A549 treated with AZD9567 at 1 μM for 4 hours (cell line): ENCODE data around the gene GNL3L. TPM values are rescaled to one million over a fixed set of nuclear protein-coding genes. Genes with fewer than 3 reads are reported as not detected.

ENCODE experiments used
- total RNA-seq: library from RNA; stranded (reverse); fragments of 200-300 nt; extraction: Qiagen RNA extraction; gene quantifications from 5 replicates; pipeline ENCODE4 v1.2.3, GENCODE V29; 2022; ENCODE audit not compliant: insufficient read depth

The GNL3L gene, protein sequence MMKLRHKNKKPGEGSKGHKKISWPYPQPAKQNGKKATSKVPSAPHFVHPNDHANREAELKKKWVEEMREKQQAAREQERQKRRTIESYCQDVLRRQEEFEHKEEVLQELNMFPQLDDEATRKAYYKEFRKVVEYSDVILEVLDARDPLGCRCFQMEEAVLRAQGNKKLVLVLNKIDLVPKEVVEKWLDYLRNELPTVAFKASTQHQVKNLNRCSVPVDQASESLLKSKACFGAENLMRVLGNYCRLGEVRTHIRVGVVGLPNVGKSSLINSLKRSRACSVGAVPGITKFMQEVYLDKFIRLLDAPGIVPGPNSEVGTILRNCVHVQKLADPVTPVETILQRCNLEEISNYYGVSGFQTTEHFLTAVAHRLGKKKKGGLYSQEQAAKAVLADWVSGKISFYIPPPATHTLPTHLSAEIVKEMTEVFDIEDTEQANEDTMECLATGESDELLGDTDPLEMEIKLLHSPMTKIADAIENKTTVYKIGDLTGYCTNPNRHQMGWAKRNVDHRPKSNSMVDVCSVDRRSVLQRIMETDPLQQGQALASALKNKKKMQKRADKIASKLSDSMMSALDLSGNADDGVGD
- total RNA-seq = 16.5 to 18.1 TPM (median 17.1 TPM) in 5 replicates

DNA sequence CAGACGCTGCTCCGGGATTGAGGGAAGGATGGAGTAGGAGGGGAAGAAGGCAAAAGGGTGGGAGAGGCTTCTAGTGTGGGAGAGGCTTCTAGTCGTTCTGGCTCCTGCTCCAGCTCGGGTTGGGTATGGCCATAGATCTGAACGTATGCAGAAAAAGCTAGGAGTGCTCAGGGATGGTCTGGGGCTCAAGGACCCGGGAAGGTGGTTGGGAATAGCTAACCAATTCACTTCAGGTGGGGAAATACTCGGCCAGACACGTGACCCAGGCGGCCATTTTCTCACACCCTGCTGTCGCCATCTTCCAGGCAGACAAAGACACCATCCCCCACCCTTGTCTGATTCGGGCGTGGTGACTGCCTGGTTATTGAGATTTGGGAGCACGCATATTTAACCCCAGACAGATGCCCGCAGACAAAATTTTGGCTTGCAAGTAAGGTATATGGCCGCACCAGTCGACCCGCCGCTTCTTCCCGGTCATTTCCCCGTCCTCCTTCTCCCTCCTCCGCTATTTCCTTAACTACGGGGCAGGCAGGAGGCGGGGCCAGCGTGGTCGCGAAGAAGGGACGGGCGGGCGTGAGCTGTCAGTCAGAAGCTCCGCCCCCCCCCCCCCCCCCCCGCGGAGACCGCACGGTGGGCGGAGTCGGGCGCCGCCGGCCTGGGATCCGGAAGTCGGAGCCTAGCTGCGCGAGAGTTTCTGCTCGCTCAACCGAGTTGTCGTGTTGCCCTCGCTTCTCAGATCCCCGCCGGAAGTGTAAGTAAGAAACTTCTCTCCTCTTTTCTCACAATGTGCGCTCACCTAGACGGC lies at the start of gene GNL3L:
TSS of gene GNL3L (plus strand) at position 668 of the 805 bp plus-strand sequence. CDS start 2,348 bp downstream, outside the sequence.

DNA sequence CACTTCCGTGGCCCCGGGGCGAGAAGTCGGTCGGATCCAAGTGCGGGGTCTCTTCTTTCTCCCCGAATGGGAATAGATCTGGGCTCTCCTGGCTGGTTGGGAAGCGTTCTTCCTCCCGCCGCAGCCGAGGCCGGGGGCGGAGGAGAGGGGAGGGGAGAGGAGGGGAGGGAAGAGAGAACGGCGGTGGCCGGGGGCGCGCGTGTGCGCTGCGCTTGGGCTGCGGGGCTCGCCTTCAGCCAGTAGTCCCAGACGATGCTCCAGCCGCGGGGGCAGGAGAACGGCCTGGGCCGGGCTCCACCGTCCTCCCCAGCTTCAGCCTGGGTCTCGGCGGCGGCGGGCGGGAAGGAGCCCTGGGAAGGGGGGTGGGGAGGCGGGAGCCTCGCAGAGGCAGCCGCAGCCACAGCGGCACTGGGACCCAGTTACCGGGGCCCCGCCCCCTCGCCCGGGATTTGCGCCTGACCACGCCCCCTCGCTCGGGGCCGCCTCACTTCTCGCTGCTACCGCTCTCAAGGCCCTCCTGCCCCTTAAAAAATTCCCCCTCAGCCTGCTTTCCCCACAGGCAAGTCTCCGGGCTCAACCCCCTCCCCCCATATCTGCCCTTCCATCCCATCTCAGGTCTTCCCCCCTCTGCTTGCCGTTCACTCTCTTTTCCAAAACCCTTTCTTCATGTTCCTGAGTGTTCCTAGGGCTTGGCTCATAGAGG lies 34.1 kb upstream of the GNL3L start, which contains the start of gene FGD1:
TSS of gene FGD1 (minus strand) at position 421 of the 703 bp plus-strand sequence. CDS start 802 bp downstream, outside the sequence.

Other genes starting within 250 kb of the GNL3L start
- 0.02 to 0.13 TPM (median 0.05 TPM) in 4 of 5 replicates, not detected in the other for gene WNK3, start 172.2 kb upstream of the GNL3L start, total RNA-seq
- 50.1 to 57.3 TPM (median 52.1 TPM) in 5 replicates for gene TSR2, start 89.8 kb upstream of the GNL3L start, total RNA-seq
- 5.2 to 6.7 TPM (median 5.6 TPM) in 5 replicates for gene FGD1, start 34.0 kb upstream of the GNL3L start, total RNA-seq